Hematopoietic multipotent progenitor cell treated with erythropoietin and hydrocortisone succinate and interleukin-3 and kit ligand, for 8 days (in vitro differentiated cells): ENCODE measurements around the gene DHDH.
A peak's percentile ranks its signal among the peaks of the same experiment; 100 is the strongest.
"Not testable (repeated sequence)": the region's sequence is repeated elsewhere in the genome, so short reads cannot be mapped to it uniquely, and the experiment has no call there.

Source experiments
- DNase-seq: peaks from one replicate; pipeline ENCODE4 v3.0.0-alpha.2; 2015

Gene DHDH

DNA sequence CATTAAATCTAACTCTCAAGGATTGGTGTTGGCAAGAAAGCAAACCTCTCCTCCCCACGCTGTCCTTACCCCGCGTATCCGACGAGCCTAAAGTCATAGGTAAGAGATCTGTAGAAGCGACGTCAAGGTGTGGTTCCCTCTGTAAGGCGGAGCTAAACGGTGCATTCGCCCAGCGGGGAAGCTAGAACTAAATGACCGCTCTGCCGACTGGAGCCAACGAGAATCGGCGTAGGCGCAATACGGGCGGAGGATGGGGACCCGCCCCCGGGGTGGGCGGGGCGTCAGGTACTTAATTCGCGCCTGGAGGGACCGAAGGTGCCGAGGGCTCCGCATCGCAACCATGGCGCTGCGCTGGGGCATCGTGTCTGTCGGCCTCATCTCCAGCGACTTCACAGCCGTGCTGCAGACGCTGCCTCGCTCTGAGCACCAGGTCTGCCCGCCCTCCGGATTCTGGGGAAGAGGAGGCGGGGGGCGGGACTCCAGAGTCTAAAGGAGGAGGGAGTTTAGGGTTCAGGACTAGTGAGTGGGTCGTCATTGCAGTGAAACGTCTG, at the start of gene DHDH:
TSS of gene DHDH (plus strand) at position 318 of the 551 bp plus-strand sequence. CDS start at position 341, 23 bp downstream.
- DNase-seq = peak; percentile 80

GRCh38 chr19:48883726-48884125, 49.8 kb upstream of the DHDH start:
- no peak for DNase-seq

DNA sequence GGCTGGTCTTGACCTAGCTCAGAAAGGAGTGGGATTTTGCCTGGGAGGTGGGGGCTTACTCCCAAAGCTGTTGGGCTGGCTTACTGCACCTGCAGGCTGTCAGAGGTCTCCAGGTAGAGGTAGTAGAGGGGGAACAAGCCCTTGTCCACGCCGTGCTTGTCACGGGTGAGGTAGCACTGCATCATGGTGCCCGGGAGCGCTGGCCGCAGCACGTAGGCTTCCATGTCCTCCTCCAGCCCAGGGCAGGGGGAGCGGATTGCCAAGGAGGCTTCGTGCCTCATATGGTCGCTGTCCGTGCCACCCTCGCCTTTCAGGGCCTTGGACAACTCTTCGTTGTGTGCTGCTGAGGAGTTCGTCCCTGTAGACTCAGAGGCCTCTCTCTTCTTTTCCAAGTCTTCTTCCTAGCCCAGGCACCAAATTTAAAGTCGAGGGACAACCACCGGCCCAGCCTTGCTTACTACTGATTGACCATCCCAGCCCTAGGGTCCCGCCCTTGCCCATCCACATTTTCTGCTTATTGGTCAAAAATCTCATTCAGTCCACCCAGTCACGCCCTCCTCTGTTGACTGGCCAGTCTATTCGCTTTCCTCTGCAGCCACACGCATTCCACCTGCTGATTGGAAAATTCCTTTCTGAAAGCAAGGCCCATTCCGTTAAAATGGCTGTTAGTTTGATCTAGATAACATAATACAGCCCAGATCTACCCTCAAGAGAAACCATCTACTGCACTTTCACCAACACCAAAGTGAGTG, 45.5 kb upstream of the DHDH start:
- no peak for DNase-seq

GRCh38 chr19:48889496-48889895, 44.0 kb upstream of the DHDH start:
- not testable (repeated sequence) for DNase-seq

DNA sequence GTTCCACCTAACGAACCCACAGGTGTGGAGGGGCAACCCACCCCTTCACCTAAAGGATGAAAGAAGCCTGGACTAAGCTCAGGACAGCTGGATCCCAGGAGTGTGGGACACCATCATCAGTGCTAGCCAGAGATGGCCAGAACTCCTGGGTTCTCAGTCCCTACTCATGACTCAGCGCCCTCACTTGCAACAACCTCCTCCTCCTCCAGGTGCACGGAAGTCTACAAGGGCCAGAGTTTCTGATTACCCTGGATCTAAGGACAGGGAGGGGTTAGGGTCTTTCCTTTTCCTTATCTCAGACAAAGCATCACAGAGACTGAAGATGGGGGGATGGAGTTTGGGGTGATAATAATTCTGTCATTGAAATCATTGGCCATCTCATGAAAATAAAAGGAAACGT, 42.9 kb upstream of the DHDH start:
- no peak for DNase-seq

DNA sequence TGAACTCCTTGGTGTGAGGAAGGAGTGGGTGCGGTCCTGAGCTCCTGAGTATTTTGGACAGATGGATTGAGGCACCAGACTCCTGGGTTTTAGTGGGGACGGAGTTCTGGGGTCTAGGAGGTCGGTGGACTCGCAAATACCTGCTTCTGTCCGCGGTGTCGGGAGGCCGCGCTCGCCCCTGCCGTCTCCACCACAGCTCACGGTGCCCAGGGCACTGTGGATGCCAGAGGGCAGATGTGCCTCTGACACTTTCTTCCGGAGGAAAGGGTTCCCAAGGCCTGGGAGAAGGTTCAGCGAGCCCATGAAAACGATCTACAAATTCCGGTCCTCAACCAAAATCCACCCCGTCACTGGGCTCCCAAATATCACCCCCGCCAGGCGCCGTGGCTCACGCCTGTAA, 38.3 kb upstream of the DHDH start:
- no peak for DNase-seq

GRCh38 chr19:48896191-48896720, 37.2 kb upstream of the DHDH start:
- DNase-seq = peak; percentile 83

GRCh38 chr19:48897181-48897580, 36.3 kb upstream of the DHDH start:
- no peak for DNase-seq

- DNase-seq = not testable (repeated sequence)
Measured at GRCh38 chr19:48899386-48899749, 34.1 kb upstream of the DHDH start.

DNA sequence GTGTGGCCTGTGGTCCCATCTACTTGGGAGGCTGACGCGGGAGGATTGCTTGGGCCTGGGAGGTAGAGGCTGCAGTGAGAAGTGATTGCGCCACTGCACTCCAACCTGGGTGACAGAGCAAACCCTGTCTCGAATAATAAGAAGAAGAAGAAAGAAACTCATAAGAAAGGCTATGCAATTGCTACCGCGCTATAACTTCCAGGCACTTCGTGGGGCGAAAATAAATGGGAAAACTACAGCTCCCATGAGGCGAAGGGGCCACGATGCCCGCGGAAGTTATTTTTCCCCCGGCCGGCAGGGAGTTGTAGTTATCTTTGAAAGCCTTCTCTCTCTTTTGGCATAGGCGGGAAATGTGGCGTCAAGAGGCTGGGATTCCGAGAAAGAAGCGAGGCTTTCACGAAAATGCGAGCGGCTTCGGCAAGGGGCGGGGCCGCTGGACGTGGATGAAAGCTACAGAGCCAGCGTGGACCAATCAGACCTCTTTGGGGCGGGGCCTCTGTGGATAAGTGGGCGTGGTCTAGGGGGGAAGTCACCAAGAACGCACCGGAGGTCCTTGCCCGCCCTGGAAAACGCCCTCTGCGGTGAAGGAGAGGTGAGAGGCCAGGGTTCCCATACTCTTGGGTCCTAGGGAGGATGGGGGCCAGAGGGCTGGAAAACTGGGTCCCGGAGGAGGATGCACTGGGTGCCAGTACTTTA, 33.6 kb upstream of the DHDH start, which contains the start of gene NUCB1:
TSS of gene NUCB1 (plus strand) at position 532 of the 696 bp plus-strand sequence. CDS start 485 bp downstream, outside the sequence.
- DNase-seq = peak; percentile 100

- DNase-seq = peak; percentile 80
Measured at GRCh38 chr19:48900477-48901406, 32.8 kb upstream of the DHDH start.

- DNase-seq = not testable (repeated sequence)
Measured at GRCh38 chr19:48902291-48902690, 31.2 kb upstream of the DHDH start.

- DNase-seq = not testable (repeated sequence)
Measured at GRCh38 chr19:48903788-48904187, 29.7 kb upstream of the DHDH start.

DNA sequence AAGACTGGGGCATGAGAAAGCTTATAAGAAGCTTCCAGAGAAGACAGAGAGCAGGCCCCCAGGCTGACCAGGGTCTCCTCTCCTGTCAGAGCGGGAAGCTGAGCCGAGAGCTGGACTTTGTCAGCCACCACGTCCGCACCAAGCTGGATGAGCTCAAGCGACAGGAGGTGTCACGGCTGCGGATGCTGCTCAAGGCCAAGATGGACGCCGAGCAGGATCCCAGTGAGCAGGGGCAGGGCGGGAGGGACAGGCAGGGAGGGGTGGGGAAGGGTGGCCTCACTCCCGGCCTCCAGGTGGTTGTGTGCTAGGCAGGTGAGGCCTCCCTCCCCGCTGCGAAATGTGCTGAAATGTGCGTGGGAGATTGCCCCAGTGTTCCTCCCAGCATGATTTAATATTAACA, 27.8 kb upstream of the DHDH start:
- DNase-seq = no peak

DNA sequence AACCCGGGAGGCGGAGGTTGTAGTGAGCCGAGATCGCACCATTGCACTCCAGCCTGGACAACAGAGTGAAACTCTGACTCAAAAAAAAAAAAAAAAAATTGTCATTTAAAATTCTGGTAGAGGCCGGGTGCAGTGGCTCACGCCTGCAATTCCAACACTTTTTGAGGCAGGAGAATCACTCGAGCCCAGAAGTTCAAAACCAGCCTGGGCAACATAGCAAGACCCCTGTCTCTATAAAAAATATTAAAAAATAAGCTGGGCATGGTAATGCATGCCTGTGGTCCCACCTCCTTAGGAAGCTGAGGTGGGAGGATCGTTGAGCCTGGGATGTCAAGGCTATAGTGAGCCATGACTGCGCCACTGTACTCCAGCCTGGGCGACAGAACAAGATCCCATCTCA, 27.2 kb upstream of the DHDH start:
- DNase-seq = no peak

- no peak for DNase-seq
Measured at GRCh38 chr19:48907671-48908070, 25.8 kb upstream of the DHDH start.

DNA sequence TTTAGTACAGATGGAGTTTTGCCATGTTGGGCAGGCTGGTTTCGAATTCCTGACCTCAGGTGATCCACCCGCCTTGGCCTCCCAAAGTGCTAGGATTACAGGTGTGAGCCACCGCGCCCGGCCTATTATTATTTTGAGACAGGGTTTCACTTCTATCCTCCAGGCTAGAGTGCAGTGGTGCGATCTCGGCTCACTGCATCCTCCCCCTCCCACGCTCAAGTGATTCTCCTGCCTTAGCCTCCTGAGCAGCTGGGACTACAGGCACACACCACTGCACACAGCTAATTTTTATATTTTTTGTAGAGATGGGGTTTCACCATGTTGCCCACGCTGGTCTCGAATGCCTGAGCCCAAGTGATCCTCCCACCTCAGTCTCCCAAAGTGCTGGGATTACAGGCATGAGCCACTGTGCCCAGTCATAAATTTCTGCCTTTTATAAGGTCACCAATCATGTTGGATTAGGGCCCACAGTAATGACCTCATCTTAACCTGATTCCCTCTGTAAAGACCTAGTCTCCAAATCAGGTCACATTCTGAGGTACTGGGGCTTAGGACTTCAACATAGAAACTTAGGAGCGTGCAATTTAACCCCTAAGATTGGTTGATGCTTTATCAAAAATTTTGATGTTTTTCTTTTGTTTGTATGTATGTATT, 23.9 kb upstream of the DHDH start:
- not testable (repeated sequence) for DNase-seq

DNA sequence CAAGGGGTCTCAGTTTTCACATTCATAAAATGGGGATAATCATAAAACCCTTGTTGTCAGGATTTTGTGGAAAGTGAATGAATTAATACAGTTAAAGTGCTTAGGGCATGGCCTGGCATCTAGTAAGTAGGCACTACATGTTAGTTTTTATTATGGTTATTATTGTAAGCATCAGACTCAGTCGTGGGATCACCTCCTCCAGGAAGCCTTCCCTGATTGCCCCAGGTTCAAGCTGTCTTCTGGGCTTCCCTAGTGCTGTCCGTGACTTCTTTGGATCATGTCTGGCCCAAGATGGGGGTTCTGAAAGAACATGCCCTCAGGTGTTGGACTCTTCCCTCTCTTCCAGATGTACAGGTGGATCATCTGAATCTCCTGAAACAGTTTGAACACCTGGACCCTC, 22.7 kb upstream of the DHDH start:
- DNase-seq = no peak

GRCh38 chr19:48913114-48913889, 20.2 kb upstream of the DHDH start:
- DNase-seq = peak; percentile 56

DNA sequence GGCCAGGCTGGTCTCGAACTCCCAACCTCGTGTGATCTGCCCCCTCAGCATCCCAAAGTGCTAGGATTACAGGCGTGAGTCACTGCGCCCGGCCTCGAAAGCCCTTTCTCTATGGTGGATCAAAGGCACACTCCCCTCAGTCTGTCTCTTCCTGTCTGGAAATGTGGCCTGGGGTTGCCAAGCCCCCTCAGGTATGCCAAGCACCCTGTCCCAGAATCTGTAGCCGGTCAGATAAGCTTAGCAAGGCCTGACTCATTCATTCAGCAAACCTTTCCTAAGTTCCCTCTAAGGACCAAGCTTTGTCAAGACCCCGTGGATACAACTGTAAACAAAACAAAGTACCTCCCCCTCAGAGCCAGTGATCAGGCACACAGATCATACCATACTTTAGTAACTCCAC, 19.3 kb upstream of the DHDH start:
- no peak for DNase-seq

DNA sequence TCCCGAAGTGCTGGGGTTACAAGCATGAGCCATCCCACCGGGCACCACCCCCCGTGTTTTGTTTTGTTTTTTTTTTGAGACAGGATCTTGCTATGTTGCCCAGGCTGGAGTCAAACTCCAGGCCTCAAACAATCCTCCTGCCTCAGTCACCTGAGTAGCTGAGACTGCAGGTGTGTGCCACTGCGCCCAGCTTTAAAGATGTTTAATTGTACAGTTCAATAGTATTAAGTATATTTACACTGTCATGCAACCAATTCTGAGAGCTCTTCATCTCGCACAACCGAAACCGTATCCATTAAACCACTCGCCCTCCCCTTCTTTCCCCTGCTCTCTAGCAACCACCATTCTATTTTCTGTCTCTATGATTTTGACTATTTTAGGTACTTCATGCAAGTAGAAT, 17.7 kb upstream of the DHDH start:
- DNase-seq = no peak
